Liver (tissue), 9 donors: ENCODE results near the gene ARPIN. TPM values are rescaled to one million over a fixed set of nuclear protein-coding genes. Genes with fewer than 3 reads are reported as not detected.

ENCODE experiments used
- DNase-seq: peaks from one replicate; pipeline ENCODE4 v3.0.0-alpha.2; 2017; ENCODE audit warnings: low spot score
- H3K27ac ChIP-seq, 2 donors: one replicate each; pipeline ENCODE4 v1.7.0; 2013; ENCODE audit warnings: inconsistent platforms in 2 of 2, low read length in 2 of 2, control low read depth in 1 of 2, low read depth in 1 of 2, mild to moderate bottlenecking in 1 of 2
- H3K27me3 ChIP-seq, 4 donors: one replicate each; pipeline versions ENCODE4 v1.6.1 to v1.7.0; 2013; ENCODE audit warnings: low read length in 3 of 4, inconsistent platforms in 1 of 4, mild to moderate bottlenecking in 1 of 4, moderate library complexity in 1 of 4; ENCODE audit not compliant: control insufficient read depth in 4 of 4, insufficient read depth in 4 of 4
- H3K36me3 ChIP-seq, 4 donors: one replicate each; pipeline versions ENCODE4 v1.6.1 to v1.7.0; 2013; ENCODE audit warnings: low read length in 3 of 4, mild to moderate bottlenecking in 3 of 4, low read depth in 1 of 4, moderate library complexity in 1 of 4; ENCODE audit not compliant: control insufficient read depth in 4 of 4, insufficient read depth in 3 of 4
- H3K4me1 ChIP-seq, 4 donors: one replicate each; pipeline versions ENCODE4 v1.6.1 to v1.7.0; 2013; ENCODE audit warnings: low read length in 3 of 4, mild to moderate bottlenecking in 3 of 4, moderate library complexity in 1 of 4; ENCODE audit not compliant: control insufficient read depth in 4 of 4, insufficient read depth in 4 of 4
- H3K4me3 ChIP-seq, 3 donors: one replicate each; pipeline versions ENCODE4 v1.6.1 to v1.7.0; 2013; ENCODE audit warnings: low read length in 3 of 3, control low read depth in 1 of 3, low read depth in 1 of 3, mild to moderate bottlenecking in 1 of 3
- H3K9ac ChIP-seq, 2 donors: one replicate each; pipeline ENCODE4 v1.7.0; 2013; ENCODE audit warnings: low read length in 2 of 2, mild to moderate bottlenecking in 2 of 2, moderate library complexity in 2 of 2, control low read depth in 1 of 2, low read depth in 1 of 2
- H3K9me3 ChIP-seq, 4 donors: one replicate each; pipeline versions ENCODE4 v1.6.1 to v1.7.0; 2013; ENCODE audit warnings: low read length in 3 of 4; ENCODE audit not compliant: control insufficient read depth in 4 of 4
- ATF3 ChIP-seq: IDR thresholded peaks from 2 replicates; pipeline ENCODE4 v1.6.1; 2016; ENCODE audit warnings: antibody characterized with exemption
- CTCF ChIP-seq: fragments of 150-350 bp; IDR thresholded peaks from 2 replicates; pipeline ENCODE4 v1.5.1; 2017; ENCODE audit warnings: improper control_type of control experiment, low read depth, low read length; ENCODE audit not compliant: missing input control
- EGR1 ChIP-seq, 2 donors: IDR thresholded peaks; 2 replicates each; pipeline ENCODE4 v1.6.1; 2016 to 2018; ENCODE audit warnings: antibody characterized with exemption in 2 of 2, low read depth in 2 of 2
- FOXA1 ChIP-seq: IDR thresholded peaks from 2 replicates; pipeline ENCODE4 v1.6.1; 2016; ENCODE audit warnings: antibody characterized with exemption
- FOXA2 ChIP-seq: IDR thresholded peaks from 2 replicates; pipeline ENCODE4 v1.6.1; 2016; ENCODE audit warnings: antibody characterized with exemption
- GABPA ChIP-seq, 2 donors: IDR thresholded peaks in 1 of 2; conservative IDR thresholded peaks in 1 of 2; 2 replicates each; pipeline ENCODE4 v1.6.1; 2016; ENCODE audit warnings: antibody characterized with exemption in 2 of 2, mild to moderate bottlenecking in 1 of 2, moderate library complexity in 1 of 2
- HNF4A ChIP-seq, 2 donors: conservative IDR thresholded peaks; 2 replicates each; pipeline ENCODE4 v1.6.1; 2016; ENCODE audit warnings: antibody characterized with exemption in 2 of 2, mild to moderate bottlenecking in 2 of 2
- MAX ChIP-seq: IDR thresholded peaks from 2 replicates; pipeline ENCODE4 v1.6.1; 2016; ENCODE audit warnings: antibody characterized with exemption
- NR2F2 ChIP-seq: IDR thresholded peaks from 2 replicates; pipeline ENCODE4 v1.6.1; 2016; ENCODE audit warnings: antibody characterized with exemption
- RAD21 ChIP-seq, 2 donors: IDR thresholded peaks; 2 replicates each; pipeline ENCODE4 v1.6.1; 2016; ENCODE audit warnings: antibody characterized with exemption in 2 of 2, mild to moderate bottlenecking in 2 of 2
- REST ChIP-seq: IDR thresholded peaks from 2 replicates; pipeline ENCODE4 v1.6.1; 2016; ENCODE audit warnings: antibody characterized with exemption, mild to moderate bottlenecking
- RXRA ChIP-seq, 2 donors: IDR thresholded peaks; 2 replicates each; pipeline ENCODE4 v1.6.1; 2017 to 2018; ENCODE audit warnings: antibody characterized with exemption in 2 of 2, mild to moderate bottlenecking in 1 of 2
- SP1 ChIP-seq: IDR thresholded peaks from 2 replicates; pipeline ENCODE4 v1.6.1; 2018; ENCODE audit warnings: antibody characterized with exemption, mild to moderate bottlenecking
- TAF1 ChIP-seq: conservative IDR thresholded peaks from 2 replicates; pipeline ENCODE4 v1.6.1; 2016; ENCODE audit warnings: antibody characterized with exemption, mild to moderate bottlenecking
- YY1 ChIP-seq: IDR thresholded peaks from 2 replicates; pipeline ENCODE4 v1.6.1; 2016; ENCODE audit warnings: antibody characterized with exemption, mild to moderate bottlenecking
- ZBTB33 ChIP-seq: IDR thresholded peaks from 2 replicates; pipeline ENCODE4 v1.6.1; 2016; ENCODE audit warnings: antibody characterized with exemption
- WGBS: extraction: QIAGEN DNeasy Blood & Tissue Kit; methylation state at CpG from one replicate; pipeline ENCODE4 v1.1.7; 2013; 5-methylcytosine and 5-hydroxymethylcytosine counted together
- polyA plus RNA-seq, 2 donors: library from polyadenylated mRNA; stranded (reverse) in 1 of 2; unstranded in 1 of 2; fragments of 200-250 nt in 1 of 2; fragments of >200 nt in 1 of 2; fragmentation: Nextera tagmentation in 1 of 2; extraction: Ambion mirVana in 1 of 2; gene quantifications; one replicate each; pipeline versions ENCODE4 v1.2.1 to v1.2.3, GENCODE V29; 2013 to 2015
- total RNA-seq, 2 donors: library from RNA; depleted of rRNA; stranded (reverse); fragments of >200 nt; gene quantifications; one replicate each; pipeline ENCODE4 v1.2.3, GENCODE V29; 2014
- donor health status: healthy.
- donor health status: healthy.
- donor health status: healthy.
- donor health status: healthy.
- donor health status: healthy.

The ARPIN gene
- total and polyA plus RNA-seq, 4 donors = 1.6 to 7.2 (median 3.5) TPM

- no peak for DNase-seq
- H3K36me3 ChIP-seq = peaks cover 2 to 11% (median 6%) of the 10 kb centered on the region in 4 donors
- no peaks in the 10 kb centered on the region for H3K27me3 ChIP-seq
- no peak overlapping the region for H3K27ac ChIP-seq
- TF ChIP-seq TAF1 = no peak
- TF ChIP-seq EGR1 (IDR thresholded peaks at IDR 0.05; ENCODE audit: low read depth in 2 of 2) = no peak
- no peak for TF ChIP-seq ZBTB33
- TF ChIP-seq GABPA (IDR thresholded peaks at IDR 0.05 in 1 of 2, conservative IDR thresholded peaks at IDR 0.05 in 1 of 2) = no peak
- TF ChIP-seq FOXA2 = no peak
- TF ChIP-seq MAX = no peak
- TF ChIP-seq CTCF = no peak
- TF ChIP-seq REST = no peak
- TF ChIP-seq ATF3 = no peak
- no peak for TF ChIP-seq RXRA (IDR thresholded peaks at IDR 0.05)
- TF ChIP-seq SP1 = no peak
- no peak for TF ChIP-seq YY1
- no peak for TF ChIP-seq FOXA1
- TF ChIP-seq HNF4A (conservative IDR thresholded peaks at IDR 0.05) = no peak
- TF ChIP-seq RAD21 (IDR thresholded peaks at IDR 0.05) = no peak
- H3K9me3 ChIP-seq = no peaks in the 10 kb centered on the region
- 88% methylated on average over 2 of the region's 2 CpGs for WGBS
- no peak overlapping the region for H3K4me3 ChIP-seq
- no peak overlapping the region for H3K9ac ChIP-seq
- H3K4me1 ChIP-seq = peaks cover 0 to 7% (median 3%) of the 10 kb centered on the region in 4 donors
Measured at GRCh38 chr15:89848970-89849292, 63.8 kb downstream of the ARPIN start.

DNA sequence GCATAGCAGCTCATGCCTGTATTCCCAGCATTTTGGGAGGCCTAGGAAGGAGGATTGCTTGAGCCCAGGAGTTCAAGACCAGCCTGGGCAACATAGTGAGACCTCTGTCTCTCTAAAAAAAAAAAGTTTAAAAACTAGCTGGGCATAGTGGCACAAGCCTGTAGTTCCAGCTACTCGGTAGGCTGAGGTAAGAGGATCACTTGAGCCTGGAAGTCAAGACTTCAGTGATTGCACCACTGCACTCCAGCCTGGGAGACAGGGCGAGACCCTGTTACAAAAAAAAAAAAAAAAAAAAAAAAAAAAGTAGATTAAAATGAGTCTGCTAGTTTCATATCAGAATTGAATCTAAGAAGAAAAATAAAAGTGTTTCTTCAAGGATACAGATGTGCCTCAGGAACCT lies 65.7 kb downstream of the ARPIN start:
- Histone ChIP-seq H3K9me3 (no peaks in the 10 kb centered on the region), H3K27me3 (no peaks in the 10 kb centered on the region), H3K4me3 (no peak overlapping the region), H3K9ac (no peak overlapping the region), H3K36me3 (peaks cover 2 to 13% (median 6%) of the 10 kb centered on the region in 4 donors), H3K4me1 (peaks cover 0 to 7% (median 3%) of the 10 kb centered on the region in 4 donors), H3K27ac (no peak overlapping the region)
- no peak for DNase-seq
- 92% methylated on average over 2 of the region's 2 CpGs for WGBS
- TF ChIP-seq SP1 (no peak), YY1 (no peak), NR2F2 (no peak), ATF3 (no peak)
